Measurements from ENCODE around the gene CDK2AP2. TPM values are rescaled to one million over a fixed set of nuclear protein-coding genes. Genes with fewer than 3 reads are reported as not detected.

CDK2AP2 gene
- total and polyA plus RNA-seq, 9 of the 15 experiments (the other 6 are each of a cell fraction or from before 2014, with no cell fraction given): 4.4 to 47.4 (median 21.7) TPM

- TF ChIP-seq, protein P1, sequence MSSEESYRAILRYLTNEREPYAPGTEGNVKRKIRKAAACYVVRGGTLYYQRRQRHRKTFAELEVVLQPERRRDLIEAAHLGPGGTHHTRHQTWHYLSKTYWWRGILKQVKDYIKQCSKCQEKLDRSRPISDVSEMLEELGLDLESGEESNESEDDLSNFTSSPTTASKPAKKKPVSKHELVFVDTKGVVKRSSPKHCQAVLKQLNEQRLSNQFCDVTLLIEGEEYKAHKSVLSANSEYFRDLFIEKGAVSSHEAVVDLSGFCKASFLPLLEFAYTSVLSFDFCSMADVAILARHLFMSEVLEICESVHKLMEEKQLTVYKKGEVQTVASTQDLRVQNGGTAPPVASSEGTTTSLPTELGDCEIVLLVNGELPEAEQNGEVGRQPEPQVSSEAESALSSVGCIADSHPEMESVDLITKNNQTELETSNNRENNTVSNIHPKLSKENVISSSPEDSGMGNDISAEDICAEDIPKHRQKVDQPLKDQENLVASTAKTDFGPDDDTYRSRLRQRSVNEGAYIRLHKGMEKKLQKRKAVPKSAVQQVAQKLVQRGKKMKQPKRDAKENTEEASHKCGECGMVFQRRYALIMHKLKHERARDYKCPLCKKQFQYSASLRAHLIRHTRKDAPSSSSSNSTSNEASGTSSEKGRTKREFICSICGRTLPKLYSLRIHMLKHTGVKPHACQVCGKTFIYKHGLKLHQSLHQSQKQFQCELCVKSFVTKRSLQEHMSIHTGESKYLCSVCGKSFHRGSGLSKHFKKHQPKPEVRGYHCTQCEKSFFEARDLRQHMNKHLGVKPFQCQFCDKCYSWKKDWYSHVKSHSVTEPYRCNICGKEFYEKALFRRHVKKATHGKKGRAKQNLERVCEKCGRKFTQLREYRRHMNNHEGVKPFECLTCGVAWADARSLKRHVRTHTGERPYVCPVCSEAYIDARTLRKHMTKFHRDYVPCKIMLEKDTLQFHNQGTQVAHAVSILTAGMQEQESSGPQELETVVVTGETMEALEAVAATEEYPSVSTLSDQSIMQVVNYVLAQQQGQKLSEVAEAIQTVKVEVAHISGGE (CRISPR knock-in tag; IDR thresholded peaks at IDR 0.05): peak in 1 of 3 experiments; percentile 64; a peak in 1 of 6 replicates
- TF ChIP-seq, protein P2, sequence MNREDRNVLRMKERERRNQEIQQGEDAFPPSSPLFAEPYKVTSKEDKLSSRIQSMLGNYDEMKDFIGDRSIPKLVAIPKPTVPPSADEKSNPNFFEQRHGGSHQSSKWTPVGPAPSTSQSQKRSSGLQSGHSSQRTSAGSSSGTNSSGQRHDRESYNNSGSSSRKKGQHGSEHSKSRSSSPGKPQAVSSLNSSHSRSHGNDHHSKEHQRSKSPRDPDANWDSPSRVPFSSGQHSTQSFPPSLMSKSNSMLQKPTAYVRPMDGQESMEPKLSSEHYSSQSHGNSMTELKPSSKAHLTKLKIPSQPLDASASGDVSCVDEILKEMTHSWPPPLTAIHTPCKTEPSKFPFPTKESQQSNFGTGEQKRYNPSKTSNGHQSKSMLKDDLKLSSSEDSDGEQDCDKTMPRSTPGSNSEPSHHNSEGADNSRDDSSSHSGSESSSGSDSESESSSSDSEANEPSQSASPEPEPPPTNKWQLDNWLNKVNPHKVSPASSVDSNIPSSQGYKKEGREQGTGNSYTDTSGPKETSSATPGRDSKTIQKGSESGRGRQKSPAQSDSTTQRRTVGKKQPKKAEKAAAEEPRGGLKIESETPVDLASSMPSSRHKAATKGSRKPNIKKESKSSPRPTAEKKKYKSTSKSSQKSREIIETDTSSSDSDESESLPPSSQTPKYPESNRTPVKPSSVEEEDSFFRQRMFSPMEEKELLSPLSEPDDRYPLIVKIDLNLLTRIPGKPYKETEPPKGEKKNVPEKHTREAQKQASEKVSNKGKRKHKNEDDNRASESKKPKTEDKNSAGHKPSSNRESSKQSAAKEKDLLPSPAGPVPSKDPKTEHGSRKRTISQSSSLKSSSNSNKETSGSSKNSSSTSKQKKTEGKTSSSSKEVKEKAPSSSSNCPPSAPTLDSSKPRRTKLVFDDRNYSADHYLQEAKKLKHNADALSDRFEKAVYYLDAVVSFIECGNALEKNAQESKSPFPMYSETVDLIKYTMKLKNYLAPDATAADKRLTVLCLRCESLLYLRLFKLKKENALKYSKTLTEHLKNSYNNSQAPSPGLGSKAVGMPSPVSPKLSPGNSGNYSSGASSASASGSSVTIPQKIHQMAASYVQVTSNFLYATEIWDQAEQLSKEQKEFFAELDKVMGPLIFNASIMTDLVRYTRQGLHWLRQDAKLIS (CRISPR knock-in tag; IDR thresholded peaks at IDR 0.05): peak; percentile 96
- no peak for TF ChIP-seq CHD7 (IDR thresholded peaks at IDR 0.05; ENCODE audit: low read depth, low read length)
- TF ChIP-seq ZNF324 (CRISPR knock-in tag; IDR thresholded peaks at IDR 0.05): no peak
- TF ChIP-seq ZNF583 (CRISPR knock-in tag; IDR thresholded peaks at IDR 0.05): no peak
Observed at GRCh38 chr11:67482827-67483798, 24.8 kb downstream of the CDK2AP2 start, which contains the start of gene AIP (continued).
